Endothelial cell of umbilical vein (primary cell): ENCODE results near the gene ARHGEF11.

Experiments used
- CTCF ChIP-seq, 2 donors: IDR thresholded peaks; 1 replicate in 1 of 2; 2 replicates in 1 of 2; pipeline ENCODE4 v1.5.1; 2011; ENCODE audit warnings: low read length in 2 of 2, mild to moderate bottlenecking in 2 of 2, moderate library complexity in 2 of 2, control low read depth in 1 of 2, inconsistent platforms in 1 of 2, low read depth in 1 of 2; ENCODE audit not compliant: insufficient read depth in 1 of 2; ENCODE audit errors: extremely low read depth in 1 of 2
- EZH2 ChIP-seq: IDR thresholded peaks from 2 replicates; pipeline ENCODE4 v1.6.1; 2012; ENCODE audit warnings: borderline replicate concordance, low read depth, mild to moderate bottlenecking, moderate library complexity, low read length, inconsistent platforms; ENCODE audit not compliant: severe bottlenecking
- FOS ChIP-seq: IDR thresholded peaks from 2 replicates; pipeline ENCODE4 v1.6.1; 2011; ENCODE audit warnings: mild to moderate bottlenecking, low read length, moderate library complexity, borderline replicate concordance; ENCODE audit not compliant: insufficient read depth
- JUN ChIP-seq: IDR thresholded peaks from 2 replicates; pipeline ENCODE4 v1.6.1; 2011; ENCODE audit warnings: borderline replicate concordance, low read depth; ENCODE audit not compliant: insufficient read length, insufficient read depth
- MAX ChIP-seq: IDR thresholded peaks from 2 replicates; pipeline ENCODE4 v1.6.1; 2011; ENCODE audit not compliant: insufficient read depth, insufficient read length
- POLR2AphosphoS5 ChIP-seq: IDR thresholded peaks from 2 replicates; pipeline ENCODE4 v1.6.1; 2012; ENCODE audit warnings: low read depth, mild to moderate bottlenecking, control low read depth, low read length, moderate library complexity; ENCODE audit not compliant: insufficient read depth

- TF ChIP-seq MAX (no peak), CTCF (IDR thresholded peaks at IDR 0.05; ENCODE audit: extremely low read depth in 1 of 2, insufficient read depth in 1 of 2, low read depth in 1 of 2, low read length in 2 of 2) (no peak), EZH2 (no peak), JUN (no peak), POLR2AphosphoS5 (no peak), FOS (no peak)
Measured at GRCh38 chr1:156905176-156905575, 140.4 kb downstream of the ARHGEF11 start.
